Right hindlimb (tissue), 1 donor: ENCODE measurements around the gene BCL7A.
"Not testable (repeated sequence)": the region's sequence is repeated elsewhere in the genome, so short reads cannot be mapped to it uniquely, and the experiment has no call there.

Experiments
- DNase-seq: peaks from one replicate; pipeline ENCODE4 v3.0.0-alpha.2; 2018

BCL7A gene

GRCh38 chr12:122097927-122098756 lies 76.5 kb downstream of the BCL7A start:
- DNase-seq = peak; percentile 75

GRCh38 chr12:122099280-122099749 lies 77.6 kb downstream of the BCL7A start:
- DNase-seq = no peak

GRCh38 chr12:122099856-122100255 lies 78.2 kb downstream of the BCL7A start:
- DNase-seq = no peak

- DNase-seq = no peak
Observed at GRCh38 chr12:122100568-122100967, 78.9 kb downstream of the BCL7A start.

GRCh38 chr12:122102331-122102730 lies 80.6 kb downstream of the BCL7A start:
- peak; percentile 66 for DNase-seq

GRCh38 chr12:122104844-122105243 lies 83.2 kb downstream of the BCL7A start:
- no peak for DNase-seq

- DNase-seq = not testable (repeated sequence)
Observed at GRCh38 chr12:122105496-122105895, 83.8 kb downstream of the BCL7A start.

- DNase-seq = no peak
Observed at GRCh38 chr12:122106843-122107242, 85.2 kb downstream of the BCL7A start.

GRCh38 chr12:122107261-122107660 lies 85.6 kb downstream of the BCL7A start:
- DNase-seq = no peak

GRCh38 chr12:122111089-122111641 lies 89.5 kb downstream of the BCL7A start:
- DNase-seq = no peak
